ENCODE measurements around the gene R3HDM1.
A peak's percentile ranks its signal among the peaks of the same experiment; 100 is the strongest.
"Not testable (repeated sequence)": the region's sequence is repeated elsewhere in the genome, so short reads cannot be mapped to it uniquely, and the experiment has no call there.

Gene R3HDM1

GRCh38 chr2:135704075-135704474 is 172.8 kb downstream of the R3HDM1 start:
- H3K9me3 ChIP-seq (ENCODE audit: control insufficient read depth, insufficient read depth, low read length); H3K27ac ChIP-seq (ENCODE audit: low read length); H3K27me3 ChIP-seq (ENCODE audit: control insufficient read depth, insufficient read depth, low read length); H3K36me3 ChIP-seq (ENCODE audit: control insufficient read depth, insufficient read depth, low read length); H3K4me3 ChIP-seq (ENCODE audit: low read length); H3K4me1 ChIP-seq (ENCODE audit: control insufficient read depth, insufficient read depth, low read length); DNase-seq (ENCODE audit: low read depth, low spot score): not testable (repeated sequence)
- WGBS (ENCODE audit: insufficient coverage, insufficient read length) = no CpG with 5 or more reads among the region's 5 CpGs

GRCh38 chr2:135708159-135708558 is 176.9 kb downstream of the R3HDM1 start:
- WGBS (ENCODE audit: insufficient coverage, insufficient read length) = no CpG with 5 or more reads among the region's 4 CpGs
- H3K36me3 ChIP-seq (ENCODE audit: control insufficient read depth, insufficient read depth, low read length) = no peaks in the 10 kb centered on the region; the same call in 1 of the 2 replicates

GRCh38 chr2:135709992-135710391 is 178.7 kb downstream of the R3HDM1 start:
- no peak overlapping the region for H3K27ac ChIP-seq (ENCODE audit: low read length)
- H3K27me3 ChIP-seq (ENCODE audit: control insufficient read depth, insufficient read depth, low read length) = no peaks in the 10 kb centered on the region
- no CpG with 5 or more reads among the region's 6 CpGs for WGBS (ENCODE audit: insufficient coverage, insufficient read length)
- no peaks in the 10 kb centered on the region; the same call in 1 of the 2 replicates for H3K36me3 ChIP-seq (ENCODE audit: control insufficient read depth, insufficient read depth, low read length)
- H3K4me3 ChIP-seq (ENCODE audit: low read length) = no peak overlapping the region
- DNase-seq (ENCODE audit: low read depth, low spot score) = peak; percentile 11
- no peaks in the 10 kb centered on the region for H3K9me3 ChIP-seq (ENCODE audit: control insufficient read depth, insufficient read depth, low read length)
- no peaks in the 10 kb centered on the region for H3K4me1 ChIP-seq (ENCODE audit: control insufficient read depth, insufficient read depth, low read length)

More at GRCh38 chr2:135708159-135708558, 176.9 kb downstream of the R3HDM1 start:
- Histone ChIP-seq H3K4me1 (ENCODE audit: control insufficient read depth, insufficient read depth, low read length) (no peaks in the 10 kb centered on the region), H3K27ac (ENCODE audit: low read length) (no peak overlapping the region), H3K27me3 (ENCODE audit: control insufficient read depth, insufficient read depth, low read length) (no peaks in the 10 kb centered on the region), H3K4me3 (ENCODE audit: low read length) (no peak overlapping the region), H3K9me3 (ENCODE audit: control insufficient read depth, insufficient read depth, low read length) (no peaks in the 10 kb centered on the region)
- no peak for DNase-seq (ENCODE audit: low read depth, low spot score)

- H3K27me3 ChIP-seq (ENCODE audit: control insufficient read depth, insufficient read depth, low read length); H3K4me3 ChIP-seq (ENCODE audit: low read length); H3K9me3 ChIP-seq (ENCODE audit: control insufficient read depth, insufficient read depth, low read length); DNase-seq (ENCODE audit: low read depth, low spot score); H3K27ac ChIP-seq (ENCODE audit: low read length); H3K36me3 ChIP-seq (ENCODE audit: control insufficient read depth, insufficient read depth, low read length); H3K4me1 ChIP-seq (ENCODE audit: control insufficient read depth, insufficient read depth, low read length): not testable (repeated sequence)
- no CpG with 5 or more reads among the region's 9 CpGs for WGBS (ENCODE audit: insufficient coverage, insufficient read length)
Measured at GRCh38 chr2:135715086-135715485, 183.8 kb downstream of the R3HDM1 start.

GRCh38 chr2:135728064-135728743 is 196.9 kb downstream of the R3HDM1 start:
- H3K27me3 ChIP-seq (ENCODE audit: control insufficient read depth, insufficient read depth, low read length) = no peaks in the 10 kb centered on the region
- DNase-seq (ENCODE audit: low read depth, low spot score) = no peak

GRCh38 chr2:135732561-135732960 is 201.3 kb downstream of the R3HDM1 start:
- no peaks in the 10 kb centered on the region for H3K36me3 ChIP-seq (ENCODE audit: control insufficient read depth, insufficient read depth, low read length)
- no peaks in the 10 kb centered on the region for H3K27me3 ChIP-seq (ENCODE audit: control insufficient read depth, insufficient read depth, low read length)
- no peaks in the 10 kb centered on the region for H3K9me3 ChIP-seq (ENCODE audit: control insufficient read depth, insufficient read depth, low read length)
- no CpG with 5 or more reads among the region's 5 CpGs for WGBS (ENCODE audit: insufficient coverage, insufficient read length)
- no peak overlapping the region for H3K27ac ChIP-seq (ENCODE audit: low read length)
- H3K4me3 ChIP-seq (ENCODE audit: low read length) = no peak overlapping the region
- DNase-seq (ENCODE audit: low read depth, low spot score) = no peak
- no peaks in the 10 kb centered on the region for H3K4me1 ChIP-seq (ENCODE audit: control insufficient read depth, insufficient read depth, low read length)

More at GRCh38 chr2:135728064-135728743, 196.9 kb downstream of the R3HDM1 start:
- Histone ChIP-seq H3K4me3 (ENCODE audit: low read length) (no peak overlapping the region), H3K27ac (ENCODE audit: low read length) (no peak overlapping the region), H3K9me3 (ENCODE audit: control insufficient read depth, insufficient read depth, low read length) (no peaks in the 10 kb centered on the region), H3K4me1 (ENCODE audit: control insufficient read depth, insufficient read depth, low read length) (no peaks in the 10 kb centered on the region), H3K36me3 (ENCODE audit: control insufficient read depth, insufficient read depth, low read length) (peaks cover 5% of the 10 kb centered on the region; the same call in 1 of the 2 replicates)
- no CpG with 5 or more reads among the region's 2 CpGs for WGBS (ENCODE audit: insufficient coverage, insufficient read length)

- no peak for DNase-seq (ENCODE audit: low read depth, low spot score)
- Histone ChIP-seq H3K36me3 (ENCODE audit: control insufficient read depth, insufficient read depth, low read length) (no peaks in the 10 kb centered on the region), H3K4me1 (ENCODE audit: control insufficient read depth, insufficient read depth, low read length) (no peaks in the 10 kb centered on the region), H3K9me3 (ENCODE audit: control insufficient read depth, insufficient read depth, low read length) (no peaks in the 10 kb centered on the region), H3K27me3 (ENCODE audit: control insufficient read depth, insufficient read depth, low read length) (no peaks in the 10 kb centered on the region), H3K4me3 (ENCODE audit: low read length) (no peak overlapping the region), H3K27ac (ENCODE audit: low read length) (no peak overlapping the region)
- WGBS (ENCODE audit: insufficient coverage, insufficient read length) = no CpG with 5 or more reads among the region's 2 CpGs
Measured at GRCh38 chr2:135733045-135733444, 201.8 kb downstream of the R3HDM1 start.

- Histone ChIP-seq H3K9me3 (ENCODE audit: control insufficient read depth, insufficient read depth, low read length) (no peaks in the 10 kb centered on the region), H3K27me3 (ENCODE audit: control insufficient read depth, insufficient read depth, low read length) (no peaks in the 10 kb centered on the region), H3K4me1 (ENCODE audit: control insufficient read depth, insufficient read depth, low read length) (no peaks in the 10 kb centered on the region), H3K27ac (ENCODE audit: low read length) (no peak overlapping the region), H3K36me3 (ENCODE audit: control insufficient read depth, insufficient read depth, low read length) (no peaks in the 10 kb centered on the region), H3K4me3 (ENCODE audit: low read length) (no peak overlapping the region)
- no peak for DNase-seq (ENCODE audit: low read depth, low spot score)
- WGBS (ENCODE audit: insufficient coverage, insufficient read length) = no CpG with 5 or more reads among the region's 5 CpGs
Measured at GRCh38 chr2:135736546-135736945, 205.3 kb downstream of the R3HDM1 start.

- no peaks in the 10 kb centered on the region for H3K4me1 ChIP-seq (ENCODE audit: control insufficient read depth, insufficient read depth, low read length)
- H3K27ac ChIP-seq (ENCODE audit: low read length) = no peak overlapping the region
- H3K27me3 ChIP-seq (ENCODE audit: control insufficient read depth, insufficient read depth, low read length) = no peaks in the 10 kb centered on the region
- no peaks in the 10 kb centered on the region; the same call in 1 of the 2 replicates for H3K36me3 ChIP-seq (ENCODE audit: control insufficient read depth, insufficient read depth, low read length)
- no CpG with 5 or more reads among the region's 3 CpGs for whole genome bisulfite sequencing (ENCODE audit: insufficient coverage, insufficient read length)
- H3K9me3 ChIP-seq (ENCODE audit: control insufficient read depth, insufficient read depth, low read length) = no peaks in the 10 kb centered on the region
- no peak for DNase-seq (ENCODE audit: low read depth, low spot score)
- no peak overlapping the region for H3K4me3 ChIP-seq (ENCODE audit: low read length)
Measured at GRCh38 chr2:135740206-135740605, 208.9 kb downstream of the R3HDM1 start.

GRCh38 chr2:135741043-135741394 is 209.7 kb downstream of the R3HDM1 start:
- H3K4me3 ChIP-seq (ENCODE audit: low read length) = no peak overlapping the region
- no peak for DNase-seq (ENCODE audit: low read depth, low spot score)
- no peaks in the 10 kb centered on the region; the same call in 1 of the 2 replicates for H3K36me3 ChIP-seq (ENCODE audit: control insufficient read depth, insufficient read depth, low read length)
- no peaks in the 10 kb centered on the region for H3K9me3 ChIP-seq (ENCODE audit: control insufficient read depth, insufficient read depth, low read length)
- no peak overlapping the region for H3K27ac ChIP-seq (ENCODE audit: low read length)
- no peaks in the 10 kb centered on the region for H3K27me3 ChIP-seq (ENCODE audit: control insufficient read depth, insufficient read depth, low read length)
- H3K4me1 ChIP-seq (ENCODE audit: control insufficient read depth, insufficient read depth, low read length) = no peaks in the 10 kb centered on the region
- WGBS (ENCODE audit: insufficient coverage, insufficient read length) = no CpG with 5 or more reads among the region's 11 CpGs

Data from iPS DF 6.9 (cell line).